Measurements from ENCODE around the gene DCAF5.

DNA sequence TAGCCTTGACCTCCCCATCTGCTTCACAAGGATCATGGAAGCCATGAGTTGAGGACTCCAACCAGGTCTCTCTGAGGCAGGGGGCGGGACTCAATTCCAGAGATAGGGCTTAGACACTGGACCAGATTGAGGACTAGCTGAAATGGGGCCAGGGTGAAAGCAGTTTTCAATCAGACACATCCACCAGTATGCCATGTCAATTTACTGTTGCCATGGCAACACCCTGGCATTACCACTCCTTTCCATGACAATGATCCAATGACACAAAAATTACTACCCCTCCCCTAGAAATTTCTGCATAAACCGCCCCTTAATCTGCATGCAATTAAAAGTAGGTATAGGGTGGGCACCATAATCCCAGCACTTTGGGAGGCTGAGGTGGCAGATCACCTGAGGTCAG, 18.6 kb upstream of the DCAF5 start:
- no peak for TF ChIP-seq ZNF274 (IDR thresholded peaks at IDR 0.05; ENCODE audit: low read depth, low read length)
- no peak for TF ChIP-seq YY1 (IDR thresholded peaks at IDR 0.05; ENCODE audit: insufficient read depth, insufficient read length)

Data from NT2/D1 (cell line).